Melanocyte of skin (primary cell): ENCODE measurements around the gene CSKMT. TPM values are rescaled to one million over a fixed set of nuclear protein-coding genes. Genes with fewer than 3 reads are reported as not detected.

Experiments used
- small RNA-seq, 2 donors: library from RNA; depleted of rRNA; stranded (forward); fragments of <200 nt; gene quantifications; one replicate each; pipeline ENCODE3, GENCODE V24; 2012
- total RNA-seq, 2 donors: library from RNA; depleted of rRNA; stranded (reverse); fragments of >200 nt; gene quantifications; 2 replicates each; pipeline ENCODE4 v1.2.3, GENCODE V29; 2012

Gene CSKMT, protein sequence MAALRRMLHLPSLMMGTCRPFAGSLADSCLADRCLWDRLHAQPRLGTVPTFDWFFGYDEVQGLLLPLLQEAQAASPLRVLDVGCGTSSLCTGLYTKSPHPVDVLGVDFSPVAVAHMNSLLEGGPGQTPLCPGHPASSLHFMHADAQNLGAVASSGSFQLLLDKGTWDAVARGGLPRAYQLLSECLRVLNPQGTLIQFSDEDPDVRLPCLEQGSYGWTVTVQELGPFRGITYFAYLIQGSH
- total RNA-seq = 1 to 10 TPM; 6.7 to 7.6 TPM

DNA sequence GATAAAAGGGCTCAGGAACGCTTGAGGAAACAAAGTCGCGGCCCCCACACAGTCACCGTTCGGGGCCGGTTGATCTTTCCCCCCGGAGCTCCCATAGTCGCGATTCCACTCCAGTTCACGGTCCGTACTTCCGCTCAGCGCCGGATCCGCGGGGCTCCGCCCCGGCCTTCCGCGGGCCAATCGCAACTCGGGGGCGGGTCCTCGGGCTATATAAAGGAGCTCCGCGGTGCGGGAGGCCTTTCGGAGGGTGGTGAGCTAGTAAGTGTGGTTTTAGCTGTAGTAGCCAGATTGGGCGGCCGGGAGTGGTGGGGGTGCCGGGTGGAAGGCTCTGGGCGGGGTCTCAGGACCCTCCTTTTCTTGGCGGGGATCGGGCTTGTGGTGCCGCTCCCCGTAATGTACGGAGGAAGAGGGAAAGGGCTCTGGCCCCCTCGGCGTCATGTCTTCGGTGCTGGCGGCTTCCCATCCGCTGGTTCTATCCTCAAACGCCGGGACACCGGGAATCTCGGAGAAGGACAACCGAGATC is at the start of gene CSKMT, which contains the start of gene C11orf98:
Gene CSKMT, plus strand, starts transcription at position 238 of the 524 bp plus-strand sequence. CDS start 568 bp downstream, outside the sequence.
Gene C11orf98, minus strand, starts transcription at position 136 of the 524 bp plus-strand sequence. Its CDS starts 41 bp downstream, at position 95.

DNA sequence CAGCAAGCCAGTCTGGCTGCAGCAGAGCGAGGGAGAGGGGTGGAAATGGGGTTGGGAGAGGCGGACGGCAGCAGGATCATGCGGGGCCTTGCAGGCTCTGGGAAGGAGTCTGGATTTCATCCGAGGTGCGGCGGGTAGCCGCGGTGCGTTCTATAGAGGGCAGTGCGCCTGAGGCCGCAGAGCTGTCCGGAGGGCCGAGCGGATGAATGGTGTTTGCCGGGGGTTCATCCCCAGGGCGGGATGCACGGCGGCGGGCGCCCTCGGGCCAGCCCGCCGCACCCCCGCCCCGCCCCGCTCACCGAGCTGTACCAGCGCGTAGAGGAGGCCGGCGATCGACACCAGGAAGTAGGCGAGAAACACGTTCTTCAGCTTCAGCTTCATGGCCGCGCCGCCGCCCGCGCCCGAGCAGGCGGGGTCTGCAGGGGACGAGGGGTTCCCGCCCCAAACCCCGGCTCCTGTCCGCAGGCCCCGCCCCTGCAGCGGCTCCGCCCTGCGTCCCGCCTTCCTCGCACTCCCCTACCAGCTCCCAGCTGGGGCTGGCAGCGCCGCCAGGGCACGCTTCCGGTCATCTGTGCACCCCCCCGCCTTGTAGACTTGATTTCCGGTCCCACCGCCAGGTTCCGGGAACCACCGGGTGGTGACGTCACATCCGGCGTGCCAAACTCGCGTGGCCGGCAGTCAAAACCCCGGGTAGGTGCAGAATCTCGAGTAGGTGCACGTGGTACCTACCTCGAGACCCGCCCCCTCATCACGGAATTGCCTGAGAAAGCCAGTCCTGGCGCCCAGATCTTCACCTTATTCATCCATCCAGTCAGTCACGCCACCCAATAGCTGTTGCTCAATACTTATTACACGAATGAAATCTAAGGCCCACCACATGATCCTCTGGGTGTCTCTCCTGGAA is 43.3 kb upstream of the CSKMT start, which contains the start of gene B3GAT3:
Gene B3GAT3, minus strand, starts transcription at position 420 of the 904 bp plus-strand sequence. Its CDS starts 39 bp downstream, at position 381.

DNA sequence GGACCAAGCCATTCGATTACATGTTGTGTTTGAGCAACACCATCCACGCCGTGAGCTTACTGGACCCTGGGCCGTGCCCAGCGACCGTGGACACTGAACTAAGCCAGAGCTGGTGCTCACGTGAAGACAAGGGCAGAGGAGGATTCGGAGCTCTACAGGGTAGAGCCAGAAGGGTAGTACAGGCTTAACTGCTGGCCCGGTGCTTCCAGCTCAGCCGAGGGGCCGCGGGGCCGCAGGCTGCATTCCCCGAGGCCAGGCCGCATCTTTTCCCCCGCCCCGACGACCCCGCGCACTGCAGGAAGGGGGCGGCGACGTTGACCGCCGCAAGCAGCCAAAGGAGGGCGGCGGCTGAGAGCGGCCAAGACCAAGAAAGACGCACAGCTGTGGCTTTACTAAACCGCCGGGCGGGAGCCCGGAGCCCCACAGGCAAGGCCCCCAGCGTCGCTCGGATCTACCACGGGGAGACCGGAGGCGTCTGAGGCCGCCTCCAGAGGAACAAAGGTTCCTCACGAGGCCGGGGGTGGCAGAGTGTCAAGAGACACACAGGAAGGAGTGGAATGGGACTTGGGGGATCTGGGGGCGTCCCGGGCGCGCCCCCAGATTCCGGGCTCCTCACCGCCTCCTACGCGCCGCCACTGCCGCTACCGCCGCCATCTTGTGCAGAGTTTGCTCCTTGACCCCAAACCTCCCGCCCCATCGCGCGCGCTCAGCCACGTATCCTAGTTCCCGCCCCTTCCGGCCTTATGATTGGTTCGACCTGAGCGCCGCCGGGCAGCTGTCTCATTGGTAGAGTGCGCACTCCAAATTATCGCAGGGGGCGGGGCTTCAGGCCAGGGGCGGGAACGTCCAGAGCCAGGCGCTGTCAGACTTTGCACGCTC is 18.9 kb upstream of the CSKMT start, which contains the start of gene GANAB:
Gene GANAB, minus strand, starts transcription at position 668 of the 879 bp plus-strand sequence. Its CDS starts 14 bp downstream, at position 654.

DNA sequence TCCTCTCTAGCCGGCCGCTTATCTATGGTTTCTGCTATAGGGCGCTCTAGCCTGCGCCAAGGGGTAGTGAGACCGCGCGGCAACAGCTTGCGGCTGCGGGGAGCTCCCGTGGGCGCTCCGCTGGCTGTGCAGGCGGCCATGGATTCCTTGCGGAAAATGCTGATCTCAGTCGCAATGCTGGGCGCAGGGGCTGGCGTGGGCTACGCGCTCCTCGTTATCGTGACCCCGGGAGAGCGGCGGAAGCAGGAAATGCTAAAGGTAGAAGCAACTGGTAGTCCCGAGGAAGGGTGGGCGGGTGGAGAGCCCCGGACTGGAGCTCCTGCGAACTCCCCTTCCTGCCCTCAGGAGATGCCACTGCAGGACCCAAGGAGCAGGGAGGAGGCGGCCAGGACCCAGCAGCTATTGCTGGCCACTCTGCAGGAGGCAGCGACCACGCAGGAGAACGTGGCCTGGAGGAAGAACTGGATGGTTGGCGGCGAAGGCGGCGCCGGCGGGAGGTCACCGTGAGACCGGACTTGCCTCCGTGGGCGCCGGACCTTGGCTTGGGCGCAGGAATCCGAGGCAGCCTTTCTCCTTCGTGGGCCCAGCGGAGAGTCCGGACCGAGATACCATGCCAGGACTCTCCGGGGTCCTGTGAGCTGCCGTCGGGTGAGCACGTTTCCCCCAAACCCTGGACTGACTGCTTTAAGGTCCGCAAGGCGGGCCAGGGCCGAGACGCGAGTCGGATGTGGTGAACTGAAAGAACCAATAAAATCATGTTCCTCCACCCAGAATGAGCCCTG is 6.7 kb downstream of the CSKMT start, which contains the start of the genes LBHD1 and UQCC3:
Gene LBHD1, minus strand, starts transcription at position 660 of the 782 bp plus-strand sequence. CDS start 2,236 bp downstream, outside the sequence.
Gene UQCC3, plus strand, starts transcription at position 66 of the 782 bp plus-strand sequence. Its CDS starts 73 bp downstream, at position 139.

DNA sequence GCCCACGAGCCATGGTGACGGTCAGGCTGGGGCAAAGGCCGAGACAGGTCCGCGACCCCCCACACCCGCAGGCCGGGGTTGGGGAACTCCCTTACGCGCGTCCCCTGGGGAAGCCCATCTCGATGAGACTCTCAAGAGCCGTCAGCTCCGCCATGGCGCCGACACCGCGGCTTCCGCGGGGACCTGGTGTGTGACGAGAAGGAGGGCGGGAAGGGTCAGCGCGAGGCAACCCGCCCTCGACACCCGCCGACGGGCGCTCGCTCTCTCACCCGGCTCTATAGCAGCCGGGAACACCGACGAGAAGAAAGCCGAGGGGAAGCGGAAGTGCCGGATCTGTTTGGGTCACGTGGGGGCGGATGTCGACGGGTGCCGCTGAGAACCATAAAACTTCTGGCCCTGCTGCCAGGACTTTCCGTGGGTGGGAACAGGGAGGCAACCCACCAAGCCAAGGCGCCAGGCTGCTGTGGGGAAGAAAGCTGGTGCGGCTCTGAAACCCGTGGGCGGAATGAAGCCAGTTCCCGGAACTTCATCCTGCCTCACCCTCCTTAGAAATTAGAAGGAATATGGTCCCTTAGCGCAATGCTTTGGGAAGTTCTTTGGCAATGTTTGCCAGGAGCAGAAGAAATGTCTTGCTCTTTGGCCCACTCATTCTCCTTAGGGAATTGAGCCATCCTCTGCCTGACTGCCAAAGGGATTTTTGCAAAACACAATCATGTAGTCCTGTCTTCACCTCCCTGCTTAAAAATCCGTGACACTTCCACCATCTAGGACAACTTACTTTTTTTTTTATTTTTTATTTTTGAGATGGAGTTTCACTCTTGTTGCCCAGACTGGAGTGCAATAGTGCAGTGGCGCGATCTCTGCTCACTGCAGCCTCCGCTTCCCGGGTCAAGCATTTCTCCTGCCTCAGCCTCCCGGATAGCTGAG is 13.9 kb downstream of the CSKMT start, which contains the start of gene UBXN1:
Gene UBXN1, minus strand, starts transcription at position 304 of the 927 bp plus-strand sequence. Its CDS starts 150 bp downstream, at position 154.

DNA sequence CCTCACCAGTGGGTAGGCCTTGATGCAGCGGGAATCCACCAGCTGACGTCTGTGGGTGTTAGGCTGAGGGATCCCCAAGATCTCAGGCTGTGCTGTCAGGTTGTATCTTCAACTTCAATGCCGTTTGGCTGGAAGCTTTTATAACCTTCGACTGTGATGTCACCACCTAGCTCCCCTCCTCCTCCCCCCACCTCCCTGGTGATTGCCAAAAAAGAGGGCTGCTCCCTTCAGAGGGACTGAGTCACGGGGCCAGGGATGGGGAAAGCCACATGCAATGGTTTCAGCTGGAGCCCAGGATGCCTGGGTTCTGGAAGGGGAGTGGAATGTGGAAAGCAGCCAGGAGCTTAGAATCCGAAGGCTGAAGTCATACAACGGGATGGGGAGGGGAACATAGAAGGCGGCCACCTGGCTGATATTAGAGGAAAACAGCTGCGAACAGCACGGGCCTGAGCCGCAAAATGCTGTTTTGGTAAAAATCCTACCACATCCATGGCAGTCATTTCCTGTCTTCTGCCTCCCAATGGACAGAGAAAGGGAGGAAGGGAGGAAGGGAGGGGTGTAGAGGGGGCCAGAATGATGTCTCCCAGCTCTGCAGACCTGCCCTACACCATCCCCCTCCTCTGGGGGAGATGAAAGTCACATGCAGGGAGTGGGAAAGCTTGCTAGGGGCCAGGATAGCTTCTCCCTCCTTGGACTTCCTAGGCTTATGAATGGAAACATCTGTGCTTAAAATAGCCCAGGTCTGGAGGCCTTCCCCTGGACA is 24.5 kb downstream of the CSKMT start, which contains the start of gene LRRN4CL:
Gene LRRN4CL, minus strand, starts transcription at position 110 of the 763 bp plus-strand sequence. CDS start 1,022 bp downstream, outside the sequence.

DNA sequence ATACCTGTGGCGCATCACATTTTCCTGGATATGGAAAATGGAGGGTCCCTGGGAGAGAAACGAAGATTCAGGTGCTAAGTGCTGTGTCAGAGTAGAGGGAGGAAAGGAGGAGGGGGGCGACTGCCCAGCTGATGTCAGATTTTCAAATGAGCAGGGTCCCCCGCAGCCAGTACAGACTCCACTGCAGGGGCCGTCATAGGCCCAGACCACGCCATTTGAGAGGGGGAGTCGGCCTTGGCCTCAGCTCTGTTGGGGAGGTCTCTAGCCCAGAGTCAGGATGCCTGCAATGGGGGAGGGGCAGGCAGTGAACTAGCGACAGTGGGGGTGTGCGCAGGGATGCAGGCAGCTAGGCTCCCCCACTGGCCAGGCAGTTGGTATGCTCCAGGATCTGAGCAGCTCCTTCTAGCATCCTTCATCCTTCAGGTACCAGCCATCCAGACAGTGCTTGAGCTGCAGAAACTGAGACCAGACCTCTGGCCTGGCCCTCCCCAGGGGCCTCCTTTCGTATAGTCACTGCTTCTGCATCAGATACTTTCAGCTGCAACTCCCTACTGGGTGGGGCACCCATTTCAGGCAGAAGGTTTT is 42.3 kb downstream of the CSKMT start, which contains the start of the genes BSCL2 and GNG3:
Gene BSCL2, minus strand, starts transcription at position 148 of the 585 bp plus-strand sequence. CDS start 229 bp downstream, outside the sequence.
Gene GNG3, plus strand, starts transcription at position 400 of the 585 bp plus-strand sequence. CDS start 620 bp downstream, outside the sequence.

Small RNA genes within 50 kb of the gene (small RNA-seq; reads per million reads assigned to genes)
- gene SNORA57 = 0 reads per million in 2 donors

Other genes with a start within 250 kb of the CSKMT start
- not detected for gene SCGB1A1, start 246.3 kb upstream of the CSKMT start, total RNA-seq
- gene AHNAK, start 118.5 kb upstream of the CSKMT start, total RNA-seq = 100 to 1,000 TPM; 261 to 266 TPM
- gene EEF1G, start 91.4 kb upstream of the CSKMT start, total RNA-seq = 100 to 1,000 TPM; 357 to 708 TPM
- 1 to 10 TPM; 6.5 to 7.0 TPM for gene TUT1, start 73.8 kb upstream of the CSKMT start, total RNA-seq
- 100 to 1,000 TPM; 102 to 164 TPM for gene MTA2, start 63.4 kb upstream of the CSKMT start, total RNA-seq
- 10 to 100 TPM; 15.3 to 19.3 TPM for gene EML3, start 52.5 kb upstream of the CSKMT start, total RNA-seq
- 1 to 10 TPM in 1 of 2 donors, under 1 TPM in 1; 1.00 to 1.0 TPM for gene ROM1, start 52.1 kb upstream of the CSKMT start, total RNA-seq
- gene B3GAT3, start 43.3 kb upstream of the CSKMT start, total RNA-seq = 10 to 100 TPM; 50.3 to 51.3 TPM
- 100 to 1,000 TPM; 140 to 155 TPM for gene GANAB, start 18.7 kb upstream of the CSKMT start, total RNA-seq
- 10 to 100 TPM; 26.2 to 28.0 TPM for gene INTS5, start 12.0 kb upstream of the CSKMT start, total RNA-seq
- 10 to 100 TPM; 26.5 to 36.0 TPM for gene C11orf98, start 102 bp upstream of the CSKMT start, total RNA-seq
- gene UQCC3, start 6.4 kb downstream of the CSKMT start, total RNA-seq = 1 to 10 TPM; 5.9 to 7.3 TPM
- 1 to 10 TPM; 4.3 to 5.5 TPM for gene LBHD1, start 7.0 kb downstream of the CSKMT start, total RNA-seq
- 10 to 100 TPM; 59.2 to 83.9 TPM for gene UBXN1, start 13.8 kb downstream of the CSKMT start, total RNA-seq
- 1 to 10 TPM; 1.0 to 1.3 TPM for gene LRRN4CL, start 24.2 kb downstream of the CSKMT start, total RNA-seq
- 10 to 100 TPM; 70.3 to 71.9 TPM for gene BSCL2, start 42.1 kb downstream of the CSKMT start, total RNA-seq
- gene GNG3, start 42.4 kb downstream of the CSKMT start, total RNA-seq = not detected
- 10 to 100 TPM in 1 of 2 donors, 1 to 10 TPM in 1; 5.7 to 10.3 TPM for gene HNRNPUL2, start 62.1 kb downstream of the CSKMT start, total RNA-seq
- 10 to 100 TPM; 27.2 to 33.6 TPM for gene TTC9C, start 63.2 kb downstream of the CSKMT start, total RNA-seq
- 10 to 100 TPM in 1 of 2 donors, 1 to 10 TPM in 1; 6.3 to 14.5 TPM for gene ZBTB3, start 88.8 kb downstream of the CSKMT start, total RNA-seq
- gene POLR2G, start 96.3 kb downstream of the CSKMT start, total RNA-seq = 10 to 100 TPM; 37.9 to 72.9 TPM
- 10 to 100 TPM; 28.0 to 31.0 TPM for gene TAF6L, start 106.1 kb downstream of the CSKMT start, total RNA-seq
- gene TMEM179B, start 122.1 kb downstream of the CSKMT start, total RNA-seq = 10 to 100 TPM; 50.3 to 60.6 TPM
- gene TMEM223, start 126.7 kb downstream of the CSKMT start, total RNA-seq = 10 to 100 TPM; 14.5 to 23.0 TPM
- 10 to 100 TPM; 31.7 to 32.0 TPM for gene NXF1, start 140.1 kb downstream of the CSKMT start, total RNA-seq
- gene STX5, start 166.7 kb downstream of the CSKMT start, total RNA-seq = 10 to 100 TPM; 22.0 to 26.5 TPM
- not detected for gene TEX54, start 167.5 kb downstream of the CSKMT start, total RNA-seq
- gene WDR74, start 174.3 kb downstream of the CSKMT start, total RNA-seq = 10 to 100 TPM; 33.7 to 87.9 TPM
- gene SLC3A2, start 215.6 kb downstream of the CSKMT start, total RNA-seq = 100 to 1,000 TPM; 486 to 693 TPM